ENCODE measurements around the gene FGFR2.

FGFR2 gene

DNA sequence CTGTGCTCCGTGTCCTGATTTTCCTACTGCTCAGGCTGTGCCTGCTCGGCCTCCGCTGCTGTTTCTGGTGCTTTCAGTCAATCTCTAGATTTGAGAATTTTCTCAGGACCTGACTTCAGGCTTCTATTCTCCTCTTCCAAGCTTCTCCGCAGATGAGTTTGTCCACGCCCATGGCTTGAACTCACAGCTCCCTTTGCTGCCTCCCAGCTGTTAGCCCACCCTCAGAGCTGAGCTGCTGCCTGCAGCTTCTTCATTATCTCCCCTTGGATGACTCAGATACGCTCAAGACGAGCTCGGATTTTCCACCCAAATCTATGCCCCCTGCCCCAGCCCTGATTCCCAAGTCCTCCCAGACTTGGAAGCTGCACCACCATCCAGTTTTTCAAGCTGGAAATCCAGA lies 104.7 kb downstream of the FGFR2 start:
- DNase-seq (ENCODE audit: low spot score): no peak

DNA sequence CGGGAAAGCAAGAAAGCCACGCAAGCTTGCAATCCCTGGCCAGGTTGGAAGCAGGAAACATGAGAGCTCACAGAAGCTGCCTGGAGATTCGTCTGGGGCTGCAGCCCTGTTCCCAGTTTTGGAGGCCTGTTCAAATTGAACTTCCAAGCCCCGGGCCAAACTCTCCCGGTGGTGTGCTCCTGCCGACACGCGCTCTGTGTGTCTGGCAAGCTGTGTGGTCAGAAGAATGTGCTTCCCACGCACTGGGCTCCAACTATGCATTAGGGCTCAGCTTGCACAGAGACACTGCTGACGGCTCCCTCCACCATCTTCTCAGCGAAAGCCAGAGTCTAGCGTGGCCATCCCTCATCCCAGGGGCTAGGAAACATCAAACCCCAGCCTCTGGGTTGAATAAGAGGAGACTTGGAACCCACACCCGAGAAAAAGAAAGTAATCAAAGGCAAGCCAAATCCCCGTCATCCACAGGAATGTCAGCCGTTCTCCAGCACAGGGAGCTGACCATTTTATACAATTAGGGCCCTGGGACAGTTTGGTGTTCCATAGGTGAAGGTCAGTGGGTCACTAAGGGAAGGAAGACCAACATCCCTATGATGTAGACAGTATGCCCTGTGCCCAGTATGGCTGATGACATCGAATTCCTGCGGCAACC lies 107.2 kb downstream of the FGFR2 start:
- no peak for DNase-seq (ENCODE audit: low spot score)

DNA sequence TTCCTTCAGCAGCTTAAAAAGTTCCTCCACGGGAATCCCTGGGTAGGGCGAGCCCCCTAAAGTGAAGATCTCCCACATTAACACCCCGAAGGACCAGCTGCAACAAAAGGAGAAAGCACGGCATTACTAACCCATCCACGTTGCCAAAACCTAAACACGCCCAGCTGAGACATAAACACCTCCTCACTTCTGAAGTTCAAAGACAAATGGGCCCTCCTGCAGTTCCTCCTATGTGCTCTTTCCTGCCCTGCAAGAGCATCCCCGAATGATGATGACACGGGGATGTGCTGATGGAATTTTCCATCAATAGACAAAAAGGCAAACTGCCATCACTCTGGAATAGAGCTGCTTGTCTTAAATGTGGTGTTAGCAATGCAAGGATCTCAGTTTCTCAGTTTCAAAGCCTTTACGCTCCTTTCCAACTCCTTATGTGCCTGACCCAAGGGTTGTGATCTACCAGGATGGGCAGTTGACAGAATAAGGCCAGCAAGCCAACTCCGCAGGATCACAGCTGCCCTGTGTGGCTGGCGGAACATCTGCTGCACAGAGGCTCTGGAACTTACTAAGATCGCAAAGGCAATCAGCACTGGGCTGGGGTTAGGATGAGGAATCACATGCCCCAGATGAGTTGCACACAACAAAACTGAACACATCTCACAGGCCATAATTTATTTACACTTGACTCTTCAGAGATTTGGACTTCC lies 112.7 kb downstream of the FGFR2 start:
- DNase-seq (ENCODE audit: low spot score): no peak

DNA sequence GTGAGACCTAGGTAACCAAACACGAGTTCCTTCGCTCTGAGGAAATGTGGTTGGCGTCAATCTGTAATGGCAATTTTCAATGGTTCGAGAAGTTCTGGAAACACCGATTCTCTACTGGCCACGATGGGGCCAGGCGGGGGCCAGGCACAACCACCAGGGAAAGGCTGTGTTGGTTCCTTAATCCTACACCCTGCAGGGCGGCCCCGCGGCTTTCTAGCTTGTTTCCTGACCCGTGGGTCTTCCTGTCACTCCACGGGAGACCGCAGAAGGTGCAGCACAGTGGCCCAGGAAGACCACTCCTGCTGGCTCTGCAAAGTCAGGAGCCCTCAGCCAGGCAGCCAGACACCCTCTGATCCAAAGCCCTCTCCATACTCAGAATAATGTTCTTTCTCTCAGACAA lies 113.4 kb downstream of the FGFR2 start:
- no peak for DNase-seq (ENCODE audit: low spot score)

DNA sequence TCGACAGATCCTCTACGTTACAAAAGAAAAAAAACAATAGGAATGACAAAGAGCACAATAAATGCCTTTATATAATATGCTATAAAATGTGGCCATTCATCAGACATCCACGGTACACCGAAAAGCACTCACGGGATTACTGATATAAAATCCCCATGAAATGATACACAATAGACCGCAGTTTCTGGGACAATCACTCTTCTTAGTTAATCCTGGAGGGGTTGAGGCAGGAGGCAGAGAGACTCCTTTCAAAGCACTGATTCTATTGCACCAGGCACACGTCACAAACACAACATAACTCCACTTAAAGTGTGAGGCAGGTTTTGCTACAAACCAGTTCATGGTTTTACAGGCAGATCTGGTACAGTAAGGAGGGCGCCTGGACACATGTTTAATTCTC lies 113.8 kb downstream of the FGFR2 start:
- DNase-seq (ENCODE audit: low spot score): no peak

DNA sequence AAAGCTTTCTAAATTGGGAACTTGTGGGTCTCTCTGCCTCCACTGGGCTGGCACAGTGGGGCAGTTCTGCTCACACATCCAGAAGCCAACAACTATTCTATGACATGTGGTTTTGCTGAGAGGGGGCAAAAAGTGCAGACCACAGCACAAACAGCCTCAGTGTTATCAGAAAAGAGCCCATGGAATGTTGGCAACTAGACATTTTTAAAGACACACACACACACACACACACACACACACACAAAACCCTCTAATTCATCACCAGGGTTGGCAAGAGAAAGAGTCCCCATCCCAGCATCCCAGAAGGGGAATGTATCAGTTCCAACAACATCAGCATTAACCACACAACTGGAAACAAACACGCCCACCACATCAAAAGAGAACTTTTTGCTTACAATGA lies 117.1 kb downstream of the FGFR2 start:
- no peak for DNase-seq (ENCODE audit: low spot score)

DNA sequence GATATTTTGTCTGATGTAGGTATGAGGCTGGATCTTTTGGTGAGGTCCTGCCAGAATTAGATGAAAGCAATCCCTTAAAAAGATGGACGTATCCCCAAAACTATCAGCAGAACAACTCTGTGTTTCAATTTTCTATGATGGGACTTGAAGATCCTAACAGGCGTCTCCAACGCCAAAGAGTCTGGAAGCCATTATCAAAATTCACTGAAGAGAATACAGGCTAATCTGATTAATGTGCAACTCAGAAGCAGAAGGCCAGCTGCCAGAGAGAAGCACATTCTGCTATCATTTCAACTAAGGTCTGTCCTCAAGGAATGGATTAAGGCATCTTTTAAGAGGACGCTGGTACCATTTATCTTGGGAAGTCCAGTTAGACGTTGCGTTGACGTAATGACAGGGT lies 119.7 kb downstream of the FGFR2 start:
- no peak for DNase-seq (ENCODE audit: low spot score)

DNA sequence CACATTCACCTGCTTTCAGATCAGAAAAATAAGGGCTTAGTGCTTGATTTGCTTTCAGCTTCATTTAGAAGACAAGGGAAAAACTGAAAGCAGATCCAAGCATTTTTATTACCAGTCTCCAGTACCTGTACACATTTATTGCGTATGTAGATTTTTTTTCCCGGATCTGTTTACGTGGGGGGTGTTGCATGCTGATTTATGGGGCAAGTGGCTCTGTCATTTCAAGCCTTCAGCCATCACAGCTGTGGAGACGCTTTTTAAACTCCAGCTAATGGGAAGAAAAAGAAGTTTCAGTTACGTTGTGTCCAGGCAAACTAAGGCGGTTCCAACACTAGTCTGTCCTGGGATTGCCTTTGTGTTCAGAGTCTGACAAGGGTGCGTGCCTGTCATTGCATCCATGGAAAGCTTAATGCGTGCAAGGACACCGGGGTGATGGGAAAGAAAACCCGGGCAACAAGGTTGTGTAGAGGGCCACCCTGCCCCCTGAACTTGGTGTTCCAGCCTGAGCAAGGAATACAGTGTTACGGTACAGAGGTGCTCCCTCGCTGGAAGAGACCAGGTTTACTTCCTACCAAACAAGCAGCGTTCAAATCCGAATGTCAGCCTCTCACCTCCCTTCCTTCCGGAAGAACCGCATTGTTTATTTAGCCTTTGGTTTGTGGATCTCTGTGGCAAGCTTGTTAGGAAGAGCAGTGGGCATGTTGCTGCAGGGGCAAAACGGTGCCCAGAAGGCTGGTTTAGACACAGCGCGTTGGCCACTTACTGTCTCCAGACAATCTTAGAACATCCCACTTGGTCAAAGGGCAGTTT lies 128.2 kb downstream of the FGFR2 start:
- no peak for DNase-seq (ENCODE audit: low spot score)

DNA sequence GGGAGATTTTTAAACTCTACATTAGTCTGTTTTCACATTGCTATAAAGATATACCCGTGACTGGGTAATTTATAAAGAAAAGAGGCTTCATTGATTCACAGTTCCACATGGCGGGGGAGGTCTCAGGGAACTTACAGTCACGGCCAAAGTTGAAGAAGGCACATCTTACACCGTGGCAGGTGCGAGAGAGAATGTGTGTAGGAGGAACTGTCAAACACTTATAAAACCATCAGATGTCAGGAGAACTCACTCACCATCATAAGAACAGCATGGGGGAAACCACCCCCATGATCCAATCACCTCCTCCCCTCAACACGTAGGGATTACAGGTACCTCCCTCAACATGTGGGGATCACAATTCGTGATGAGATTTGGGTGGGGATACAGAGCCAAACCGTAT lies 129.5 kb downstream of the FGFR2 start:
- no peak for DNase-seq (ENCODE audit: low spot score)

DNA sequence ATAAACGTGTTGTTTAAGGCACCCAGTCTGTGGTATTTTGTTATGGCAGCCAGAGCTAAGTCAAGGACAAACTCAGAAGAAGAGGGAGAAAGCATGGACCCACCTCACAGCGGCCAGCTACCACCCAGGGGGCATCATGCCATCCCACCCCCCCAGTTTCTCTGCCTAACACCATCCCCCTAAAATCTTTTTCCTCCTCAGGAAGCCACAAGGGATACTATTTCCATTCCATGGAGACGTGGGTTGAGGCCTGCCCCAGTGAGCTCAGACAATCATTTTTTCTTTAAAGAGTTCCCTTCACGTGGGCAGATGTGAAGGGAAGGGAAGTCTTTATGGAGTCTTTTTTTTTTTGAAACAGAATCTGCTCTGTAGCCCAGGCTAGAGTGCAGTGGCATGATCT lies 131.8 kb downstream of the FGFR2 start:
- no peak for DNase-seq (ENCODE audit: low spot score)

DNA sequence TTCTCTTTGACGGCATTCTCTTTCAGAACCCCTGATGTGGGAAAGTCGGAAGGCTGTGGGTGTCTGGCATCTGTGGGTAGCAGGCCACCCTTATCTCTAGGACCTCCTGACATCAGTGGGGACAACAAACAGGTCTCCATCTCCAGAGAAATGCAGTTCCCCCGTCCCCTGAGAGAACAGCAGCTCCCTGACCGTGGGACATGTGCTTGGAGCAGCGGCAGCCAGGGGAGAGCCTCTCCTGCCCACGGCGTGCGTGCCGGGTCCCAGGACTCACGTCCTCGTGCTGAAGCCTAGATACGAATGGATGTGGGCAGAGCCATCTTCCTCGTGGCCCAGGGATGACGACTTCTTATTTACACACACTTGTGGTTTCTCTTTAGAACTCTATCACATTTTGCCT lies 133.0 kb downstream of the FGFR2 start:
- DNase-seq (ENCODE audit: low spot score): no peak

DNA sequence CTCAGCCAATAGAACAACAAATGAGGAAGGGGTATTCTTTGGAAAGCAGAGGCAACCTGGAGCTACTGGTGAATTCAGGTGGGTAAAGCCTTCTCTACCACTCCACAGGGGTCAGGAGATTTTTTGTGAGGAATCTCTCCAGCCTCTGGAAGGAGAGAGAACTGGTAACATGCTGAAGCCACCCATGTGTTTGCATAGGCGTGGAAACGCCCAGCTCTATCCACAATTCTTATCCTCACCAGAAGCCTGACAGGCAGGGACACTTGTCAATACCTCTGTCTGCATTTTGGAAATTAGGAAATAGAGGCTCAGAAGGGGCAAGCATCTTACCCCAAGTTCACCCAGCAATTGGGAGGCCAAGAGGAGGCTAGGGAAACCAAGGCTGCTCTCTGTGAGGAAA lies 133.7 kb downstream of the FGFR2 start:
- DNase-seq (ENCODE audit: low spot score): no peak

DNA sequence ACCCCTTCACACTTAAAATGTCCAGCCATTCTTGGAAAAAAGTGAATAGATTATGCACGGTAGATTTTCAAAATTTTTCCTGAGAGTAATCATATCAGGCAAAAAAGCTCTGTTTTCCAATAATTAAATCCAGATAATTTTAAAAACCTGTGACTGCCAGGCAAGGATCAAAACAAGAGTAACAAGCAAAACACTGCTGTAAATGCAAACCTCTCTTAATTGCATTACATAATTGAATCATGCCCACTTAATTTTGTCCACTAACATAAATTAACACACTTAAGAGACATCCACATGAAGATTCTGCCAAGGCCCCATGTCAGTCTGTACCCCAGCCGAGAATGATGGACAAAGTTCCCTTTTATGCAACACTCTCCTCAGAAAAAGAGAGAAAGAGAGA lies 135.3 kb downstream of the FGFR2 start:
- DNase-seq (ENCODE audit: low spot score): no peak

DNA sequence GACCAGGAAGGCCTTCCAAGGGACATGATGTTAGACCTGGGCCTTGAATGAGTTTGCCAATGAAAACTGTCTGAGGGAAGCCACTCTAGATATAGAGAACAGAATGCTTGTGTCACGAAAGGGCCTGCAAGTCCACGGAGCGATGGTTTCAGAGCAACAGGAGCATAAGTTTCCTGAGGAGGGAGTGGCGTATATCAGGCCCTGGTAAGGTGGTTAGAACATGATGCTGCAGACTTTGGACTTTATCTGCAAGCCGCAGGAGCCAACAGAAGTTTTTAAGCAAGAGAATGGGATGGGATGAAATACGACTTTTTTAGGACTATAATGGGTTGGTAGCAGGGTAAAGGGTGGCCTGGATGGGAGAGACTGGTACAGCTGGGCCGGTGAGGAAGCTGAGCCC lies 136.0 kb downstream of the FGFR2 start:
- DNase-seq (ENCODE audit: low spot score): no peak

DNA sequence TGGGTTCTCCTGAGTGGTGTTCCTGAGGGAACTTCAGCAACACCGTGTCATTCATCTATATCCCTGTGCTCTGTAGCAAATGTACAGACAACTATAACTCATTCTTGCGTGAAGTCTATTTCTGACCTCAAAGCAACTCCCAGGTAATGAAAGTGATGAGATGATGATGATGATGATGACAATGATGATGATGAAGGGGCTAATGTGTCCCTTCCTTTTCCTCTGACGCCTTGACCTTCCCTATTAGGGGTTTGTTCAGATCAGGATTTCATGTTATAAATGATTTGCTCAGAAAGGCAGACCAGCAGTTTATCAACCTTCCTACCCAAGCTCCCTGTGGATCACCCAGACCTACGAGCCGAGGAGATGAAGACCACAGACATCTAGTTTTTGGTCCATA lies 136.9 kb downstream of the FGFR2 start:
- no peak for DNase-seq (ENCODE audit: low spot score)

DNA sequence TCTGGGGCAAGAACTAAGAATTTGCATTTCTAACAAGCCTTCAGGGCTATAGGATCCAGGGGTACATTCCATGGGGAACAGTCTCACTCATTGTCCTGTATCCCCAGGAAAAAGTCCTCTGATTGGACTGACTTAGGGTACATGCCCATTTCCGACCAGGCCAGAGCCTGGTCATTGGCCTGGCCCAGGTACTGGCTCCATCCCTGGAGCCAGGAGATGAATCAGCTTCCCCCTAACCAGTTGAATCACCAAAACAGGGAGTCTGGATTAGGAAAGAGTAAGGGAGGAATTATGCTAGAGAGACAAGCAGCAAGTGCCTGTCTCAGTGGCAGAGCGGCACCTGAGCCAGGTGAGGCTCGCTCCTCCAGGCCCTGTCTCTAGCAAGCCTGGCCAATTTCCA lies 137.5 kb downstream of the FGFR2 start:
- no peak for DNase-seq (ENCODE audit: low spot score)

DNA sequence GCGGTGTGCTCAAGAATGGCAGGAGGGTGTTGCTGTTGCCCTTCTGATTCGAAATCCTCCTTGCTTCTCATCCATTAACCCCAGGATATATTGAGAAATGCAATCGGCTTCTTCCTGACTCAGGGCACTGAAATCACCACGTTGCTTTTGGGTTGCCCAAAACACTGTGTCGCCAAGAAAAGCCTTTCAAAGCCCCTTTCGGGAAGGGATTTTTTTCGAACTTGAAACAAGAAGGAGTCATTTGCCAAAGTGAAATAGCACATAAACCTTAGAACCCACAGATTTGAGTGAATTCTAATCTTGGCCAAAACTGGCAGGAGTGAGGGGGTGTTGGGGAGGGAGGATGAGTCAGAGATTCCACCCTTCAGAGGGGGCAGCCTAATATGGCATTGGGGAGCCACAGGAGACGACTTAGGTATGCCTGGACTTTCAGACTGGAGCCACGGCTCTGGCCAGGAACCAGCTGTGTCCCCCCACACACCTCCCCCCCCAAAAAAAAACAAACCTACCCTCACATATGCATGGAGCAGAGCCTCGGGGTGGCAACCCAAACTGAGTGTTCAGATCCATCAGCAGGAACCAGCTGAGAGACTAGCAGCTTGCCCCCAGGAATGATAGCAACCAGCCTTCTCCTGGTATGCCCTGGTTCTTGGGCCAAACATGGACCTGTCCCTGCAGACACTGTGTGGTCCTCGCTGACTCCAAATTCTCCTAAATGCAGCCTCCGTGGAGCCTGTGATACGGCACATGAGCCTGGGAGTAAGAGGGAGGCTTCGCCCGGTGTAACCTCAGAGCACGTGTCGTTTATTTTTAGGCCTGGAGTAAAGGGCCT lies 138.4 kb downstream of the FGFR2 start:
- no peak for DNase-seq (ENCODE audit: low spot score)

DNA sequence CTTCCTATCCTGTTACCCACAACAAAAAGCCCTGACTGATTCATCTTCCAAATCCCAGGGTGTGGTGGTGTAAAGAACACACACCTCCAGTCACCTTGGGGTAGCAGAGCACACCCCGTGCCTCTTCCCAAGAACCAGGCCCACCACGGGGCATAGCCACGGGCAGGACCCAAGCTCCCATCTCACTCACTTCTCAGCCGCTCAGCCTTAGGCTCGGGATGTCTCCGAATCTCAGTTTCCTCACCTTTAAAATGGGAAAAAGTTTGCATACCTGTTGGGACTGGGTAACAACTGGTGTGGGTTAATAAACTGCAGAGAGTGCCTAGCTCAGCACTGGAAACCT lies 139.0 kb downstream of the FGFR2 start:
- DNase-seq (ENCODE audit: low spot score): no peak

DNA sequence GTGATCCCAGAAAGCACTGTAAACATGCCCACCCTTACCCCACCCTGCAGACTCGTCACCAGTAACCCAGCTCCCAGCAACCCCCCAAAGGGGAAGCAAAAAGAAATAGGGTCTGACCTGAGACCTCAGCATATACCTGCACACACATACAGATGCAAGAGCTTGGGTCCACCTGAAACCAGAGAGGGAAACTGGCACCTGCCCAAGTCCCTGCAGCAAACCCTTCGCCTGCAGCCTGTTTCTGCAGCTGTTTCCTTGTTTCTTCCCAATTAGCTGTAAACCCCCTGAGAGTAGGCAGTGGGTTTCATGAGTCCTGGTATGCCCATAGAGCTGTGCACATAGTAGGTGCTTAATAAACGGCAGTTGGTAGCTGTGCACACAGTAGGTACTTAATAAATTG lies 140.5 kb downstream of the FGFR2 start:
- no peak for DNase-seq (ENCODE audit: low spot score)

DNA sequence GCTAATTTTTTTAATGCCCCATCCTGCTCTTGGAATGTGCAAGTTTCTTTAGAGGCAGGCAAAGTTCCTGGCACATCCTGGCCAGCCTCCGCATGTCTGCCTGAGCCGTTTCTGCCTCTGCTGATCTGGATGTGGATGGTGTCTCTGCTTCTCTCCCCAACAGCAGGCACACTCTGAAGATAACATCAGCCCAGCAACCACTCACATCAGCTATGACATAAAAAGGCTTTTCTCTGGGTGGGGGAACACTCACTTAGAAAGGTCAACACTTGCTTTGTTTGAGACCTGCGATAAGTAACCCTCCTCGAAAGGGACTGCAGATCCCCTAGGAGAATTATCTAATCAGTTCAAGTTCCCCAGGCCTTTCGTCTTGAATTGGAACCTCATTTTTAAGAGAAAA lies 142.9 kb downstream of the FGFR2 start:
- DNase-seq (ENCODE audit: low spot score): no peak

DNA sequence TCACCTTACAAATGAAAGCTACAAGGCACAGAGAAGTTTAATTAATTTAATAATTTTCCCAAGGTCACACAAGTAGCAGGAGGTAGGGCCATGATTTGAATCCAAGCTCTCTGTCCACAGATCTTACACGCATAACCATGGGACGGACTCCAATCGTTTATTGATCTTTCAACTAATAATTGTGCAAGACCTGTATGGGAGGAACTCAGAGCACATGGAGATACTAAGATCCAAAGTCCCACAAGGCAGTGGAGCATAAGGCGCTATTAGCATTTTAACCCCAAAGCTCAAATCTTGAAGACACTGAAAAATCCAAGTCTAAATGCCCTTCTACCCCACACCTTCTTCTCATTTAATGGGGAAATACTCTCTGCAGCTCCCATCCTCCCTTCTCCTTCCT lies 143.5 kb downstream of the FGFR2 start:
- no peak for DNase-seq (ENCODE audit: low spot score)

DNA sequence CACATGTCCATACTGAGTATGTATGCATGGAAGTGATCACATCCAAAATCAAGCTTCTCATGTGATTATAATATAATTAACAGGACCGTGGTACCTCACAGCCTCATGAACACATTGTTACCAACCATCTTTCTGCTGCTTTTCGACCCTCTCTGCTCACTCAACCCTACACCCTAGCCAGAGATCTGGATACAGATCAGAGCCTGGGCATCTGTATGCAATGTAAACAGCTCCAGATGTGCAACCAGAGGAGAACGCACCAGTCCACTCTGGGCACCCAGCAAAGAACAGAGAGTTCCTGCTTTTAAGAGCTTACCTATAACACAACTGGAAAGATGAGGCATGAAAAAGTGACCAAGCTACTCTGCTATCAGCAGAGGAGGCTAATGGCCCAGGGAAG lies 145.1 kb downstream of the FGFR2 start:
- no peak for DNase-seq (ENCODE audit: low spot score)

DNA sequence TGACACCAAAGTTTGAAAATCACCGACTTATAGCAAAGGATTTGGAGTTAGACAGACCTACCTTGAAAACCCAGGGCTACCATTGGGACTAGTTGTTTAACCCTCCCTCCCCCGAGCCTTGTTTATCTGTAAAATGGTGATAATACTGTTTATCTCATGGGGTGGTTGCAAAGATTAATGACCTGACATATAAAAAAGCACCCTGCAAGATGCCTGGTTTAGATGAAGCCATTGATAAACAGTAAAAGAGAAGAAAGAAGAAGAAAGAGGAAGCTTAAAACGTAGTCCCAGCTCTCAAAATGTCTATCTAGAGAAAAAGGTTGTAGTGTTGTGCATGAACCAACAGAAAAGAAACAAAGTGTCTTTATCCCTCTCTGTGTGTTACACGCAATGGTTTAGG lies 145.7 kb downstream of the FGFR2 start:
- DNase-seq (ENCODE audit: low spot score): no peak

Data from CD4-positive, alpha-beta T cell treated with Interleukin-15 for 4 hours (primary cell).